ENCODE data around the gene BPIFA1. TPM values are rescaled to one million over a fixed set of nuclear protein-coding genes. Genes with fewer than 3 reads are reported as not detected.

The BPIFA1 gene
- total and polyA plus RNA-seq, 11 donors = not detected

GRCh38 chr20:33249456-33249855 is 13.7 kb downstream of the BPIFA1 start:
- 91 to 100% (median 93%) methylated on average over 1 of the region's 1 CpG for WGBS, 4 donors

GRCh38 chr20:33250666-33251065 is 14.9 kb downstream of the BPIFA1 start:
- Histone ChIP-seq H3K27me3 (peaks cover 0 to 6% (median 0%) of the 10 kb centered on the region in 9 donors), H3K4me3 (no peak overlapping the region), H3K9me3 (peaks cover 0 to 7% (median 0%) of the 10 kb centered on the region in 12 donors), H3K4me1 (no peaks in the 10 kb centered on the region), H3K36me3 (no peaks in the 10 kb centered on the region), H3K27ac (no peak overlapping the region)
- DNase-seq = no peak
- ATAC-seq = no peak
- 29 to 49% (median 40%) methylated on average over 2 of the region's 2 CpGs for WGBS, 4 donors
- intact Hi-C loops (cut with DNase I) = no loop called here
- TF ChIP-seq POLR2A (IDR thresholded peaks at IDR 0.05) = no peak
- no peak for TF ChIP-seq CTCF (IDR thresholded peaks at IDR 0.05)

More at GRCh38 chr20:33249456-33249855, 13.7 kb downstream of the BPIFA1 start:
- Histone ChIP-seq H3K4me3 (no peak overlapping the region), H3K36me3 (no peaks in the 10 kb centered on the region), H3K27me3 (peaks cover 0 to under 1% (median 0%) of the 10 kb centered on the region in 9 donors), H3K27ac (no peak overlapping the region), H3K9me3 (peaks cover 0 to 2% (median 0%) of the 10 kb centered on the region in 12 donors), H3K4me1 (no peaks in the 10 kb centered on the region)
- ATAC-seq (no peak), DNase-seq (no peak)
- intact Hi-C loops (cut with DNase I) = no loop called here
- TF ChIP-seq POLR2A (IDR thresholded peaks at IDR 0.05) (no peak), CTCF (IDR thresholded peaks at IDR 0.05) (no peak)

GRCh38 chr20:33251496-33251895 is 15.7 kb downstream of the BPIFA1 start:
- intact Hi-C loops (cut with DNase I) = no loop called here
- H3K4me3 ChIP-seq = no peak overlapping the region
- H3K27ac ChIP-seq = no peak overlapping the region
- H3K9me3 ChIP-seq = peaks cover 0 to 7% (median 0%) of the 10 kb centered on the region in 12 donors
- no peaks in the 10 kb centered on the region for H3K4me1 ChIP-seq
- TF ChIP-seq CTCF (IDR thresholded peaks at IDR 0.05) = no peak
- TF ChIP-seq POLR2A (IDR thresholded peaks at IDR 0.05) = no peak
- H3K27me3 ChIP-seq = peaks cover 0 to 6% (median 0%) of the 10 kb centered on the region in 9 donors
- no peak for ATAC-seq
- H3K36me3 ChIP-seq = no peaks in the 10 kb centered on the region
- no peak for DNase-seq
- WGBS, 4 donors = 54 to 68% (median 63%) methylated on average over 3 of the region's 3 CpGs

GRCh38 chr20:33252460-33252859 is 16.7 kb downstream of the BPIFA1 start:
- H3K27me3 ChIP-seq = peaks cover 0 to 6% (median 0%) of the 10 kb centered on the region in 9 donors
- DNase-seq (no peak), ATAC-seq (no peak)
- no peak overlapping the region for H3K27ac ChIP-seq
- H3K4me1 ChIP-seq = no peaks in the 10 kb centered on the region
- no peaks in the 10 kb centered on the region for H3K36me3 ChIP-seq
- peaks cover 0 to 7% (median 0%) of the 10 kb centered on the region in 12 donors for H3K9me3 ChIP-seq
- no peak overlapping the region for H3K4me3 ChIP-seq
- intact Hi-C loops (cut with DNase I) = no loop called here
- 69 to 77% (median 73%) methylated on average over 3 of the region's 3 CpGs for WGBS, 4 donors
- TF ChIP-seq POLR2A (IDR thresholded peaks at IDR 0.05) = no peak
- no peak for TF ChIP-seq CTCF (IDR thresholded peaks at IDR 0.05)

All from heart left ventricle (tissue), 16 donors.